Measurements from ENCODE around the gene TIAL1. TPM values are rescaled to one million over a fixed set of nuclear protein-coding genes. Genes with fewer than 3 reads are reported as not detected.
"Not testable (repeated sequence)": the region's sequence is repeated elsewhere in the genome, so short reads cannot be mapped to it uniquely, and the experiment has no call there.

The TIAL1 gene
- total RNA-seq, 1 donor from 2014 or later, result 176 TPM

DNA sequence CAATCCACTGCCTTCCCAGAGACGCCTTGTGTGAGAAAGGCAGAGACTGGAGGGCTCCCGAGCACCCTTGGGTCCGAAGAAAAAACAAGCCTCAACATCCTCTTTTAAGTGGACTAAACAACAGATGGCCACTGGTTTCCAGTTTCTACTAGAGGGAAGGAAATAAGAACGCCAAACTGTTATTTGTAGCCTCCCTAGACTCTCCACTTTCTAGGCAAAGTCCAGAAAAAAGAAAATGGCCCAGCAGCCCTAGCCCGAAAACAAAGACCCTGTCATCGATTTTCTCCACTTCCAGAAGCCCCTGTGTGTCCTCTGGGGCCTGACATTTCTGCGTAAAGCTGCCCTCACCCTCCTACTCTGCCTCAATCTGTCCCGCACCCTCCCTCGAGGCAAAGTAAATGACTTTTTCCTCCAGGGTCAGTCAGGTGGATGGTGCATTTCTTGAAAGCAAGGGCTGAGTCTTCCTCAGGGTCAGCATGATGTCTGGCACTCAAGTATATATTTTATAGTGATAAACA is 60.2 kb downstream of the TIAL1 start:
- H3K36me3 Mint-ChIP-seq (ENCODE audit: low read depth), result no peaks in the 10 kb centered on the region
- peaks cover 31% of the 10 kb centered on the region for H3K27me3 Mint-ChIP-seq (ENCODE audit: low read depth)
- no peak for DNase-seq (ENCODE audit: low read depth, low spot score)
- H3K9me3 Mint-ChIP-seq, result no peaks in the 10 kb centered on the region
- H3K27ac Mint-ChIP-seq (ENCODE audit: unreplicated experiment), result peak overlapping the region; percentile 7
- TF ChIP-seq, protein P1, sequence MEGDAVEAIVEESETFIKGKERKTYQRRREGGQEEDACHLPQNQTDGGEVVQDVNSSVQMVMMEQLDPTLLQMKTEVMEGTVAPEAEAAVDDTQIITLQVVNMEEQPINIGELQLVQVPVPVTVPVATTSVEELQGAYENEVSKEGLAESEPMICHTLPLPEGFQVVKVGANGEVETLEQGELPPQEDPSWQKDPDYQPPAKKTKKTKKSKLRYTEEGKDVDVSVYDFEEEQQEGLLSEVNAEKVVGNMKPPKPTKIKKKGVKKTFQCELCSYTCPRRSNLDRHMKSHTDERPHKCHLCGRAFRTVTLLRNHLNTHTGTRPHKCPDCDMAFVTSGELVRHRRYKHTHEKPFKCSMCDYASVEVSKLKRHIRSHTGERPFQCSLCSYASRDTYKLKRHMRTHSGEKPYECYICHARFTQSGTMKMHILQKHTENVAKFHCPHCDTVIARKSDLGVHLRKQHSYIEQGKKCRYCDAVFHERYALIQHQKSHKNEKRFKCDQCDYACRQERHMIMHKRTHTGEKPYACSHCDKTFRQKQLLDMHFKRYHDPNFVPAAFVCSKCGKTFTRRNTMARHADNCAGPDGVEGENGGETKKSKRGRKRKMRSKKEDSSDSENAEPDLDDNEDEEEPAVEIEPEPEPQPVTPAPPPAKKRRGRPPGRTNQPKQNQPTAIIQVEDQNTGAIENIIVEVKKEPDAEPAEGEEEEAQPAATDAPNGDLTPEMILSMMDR (conservative IDR thresholded peaks at IDR 0.05), result no peak
- H3K4me1 Mint-ChIP-seq, result peaks cover 29% of the 10 kb centered on the region
- peak overlapping the region; percentile 8 for H3K4me3 Mint-ChIP-seq

DNA sequence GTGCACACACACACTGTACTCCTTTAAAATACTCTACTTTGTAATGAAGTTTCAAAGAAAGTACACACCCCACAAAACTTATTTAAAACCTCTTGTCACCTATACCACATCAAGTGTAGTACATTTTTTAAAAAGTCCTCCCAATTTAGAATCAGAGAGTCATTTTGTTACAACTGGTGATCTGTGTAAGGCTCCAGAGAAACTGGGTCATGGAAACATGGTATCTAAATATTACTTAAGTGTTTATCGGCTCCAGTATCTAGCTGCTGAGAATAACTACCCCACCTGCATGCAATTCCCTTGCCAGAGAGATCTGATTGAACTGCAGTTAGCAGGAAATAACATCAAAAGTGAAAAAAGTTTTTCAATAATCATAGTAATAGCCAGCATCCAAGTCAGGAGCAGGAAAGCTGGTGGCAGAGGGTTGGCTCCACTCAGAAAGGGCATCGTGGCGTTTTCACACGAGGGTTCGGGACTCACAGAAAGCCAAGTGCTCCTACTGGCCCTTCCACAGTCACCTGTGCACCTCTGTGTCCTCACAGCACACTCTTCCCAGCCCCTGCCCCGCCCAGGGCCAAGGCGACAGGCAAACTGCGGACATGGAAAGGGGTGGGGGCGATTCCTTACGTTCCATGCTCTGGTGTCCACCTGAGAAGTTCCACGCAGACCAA is 60.8 kb downstream of the TIAL1 start:
- Mint-ChIP-seq H3K36me3 (ENCODE audit: low read depth) (no peaks in the 10 kb centered on the region), H3K4me1 (peaks cover 29% of the 10 kb centered on the region), H3K9me3 (no peaks in the 10 kb centered on the region), H3K27me3 (ENCODE audit: low read depth) (peaks cover 25% of the 10 kb centered on the region), H3K4me3 (no peak overlapping the region), H3K27ac (ENCODE audit: unreplicated experiment) (no peak overlapping the region)
- DNase-seq (ENCODE audit: low read depth, low spot score), result no peak
- TF ChIP-seq, protein P1 (conservative IDR thresholded peaks at IDR 0.05), result no peak

DNA sequence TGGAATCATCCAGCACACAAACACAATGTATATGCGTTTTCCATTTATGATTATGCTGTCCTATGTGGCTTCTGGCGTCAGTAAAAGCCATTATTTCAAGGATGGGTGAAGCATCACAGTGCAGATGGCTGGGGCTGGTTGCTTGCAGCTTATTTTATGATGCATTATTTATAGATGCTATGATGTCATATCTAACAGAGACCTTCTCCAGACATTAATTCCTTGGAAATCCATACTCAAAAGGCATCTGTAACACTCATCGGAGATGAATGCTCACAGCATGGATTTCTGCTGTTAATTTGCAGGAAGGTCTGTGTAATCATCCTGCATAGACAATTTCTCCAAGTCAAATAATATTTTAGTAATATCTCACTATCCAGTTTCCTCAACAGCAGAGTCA is 61.5 kb downstream of the TIAL1 start:
- Mint-ChIP-seq H3K27me3 (ENCODE audit: low read depth) (peaks cover 18% of the 10 kb centered on the region), H3K9me3 (no peaks in the 10 kb centered on the region), H3K4me1 (peaks cover 29% of the 10 kb centered on the region), H3K36me3 (ENCODE audit: low read depth) (no peaks in the 10 kb centered on the region), H3K4me3 (no peak overlapping the region), H3K27ac (ENCODE audit: unreplicated experiment) (no peak overlapping the region)
- DNase-seq (ENCODE audit: low read depth, low spot score), result no peak
- TF ChIP-seq, protein P1 (conservative IDR thresholded peaks at IDR 0.05), result no peak

DNA sequence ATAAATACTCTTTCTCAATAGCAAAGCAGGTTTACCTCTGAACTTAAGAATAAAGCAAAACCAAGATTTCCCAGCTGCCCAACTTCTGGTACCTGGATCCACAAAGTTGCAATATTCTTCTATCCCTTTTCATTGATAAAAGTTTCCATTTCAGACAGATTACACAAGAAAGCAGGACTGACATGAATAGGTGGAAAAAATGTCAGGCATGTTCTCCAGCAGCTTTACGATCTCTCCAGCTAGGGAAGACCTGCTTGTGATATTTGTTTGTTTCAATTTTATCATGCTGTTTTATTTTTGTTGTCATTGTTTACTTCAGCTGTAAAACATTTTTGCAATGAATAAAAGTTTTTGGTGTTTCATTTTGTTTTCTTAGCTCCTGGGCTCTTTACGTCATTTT is 63.3 kb downstream of the TIAL1 start:
- H3K4me3 Mint-ChIP-seq, result no peak overlapping the region
- H3K27ac Mint-ChIP-seq (ENCODE audit: unreplicated experiment), result peak overlapping the region; percentile 45
- H3K4me1 Mint-ChIP-seq, result peaks cover 28% of the 10 kb centered on the region
- H3K36me3 Mint-ChIP-seq (ENCODE audit: low read depth), result no peaks in the 10 kb centered on the region
- DNase-seq (ENCODE audit: low read depth, low spot score), result no peak
- peaks cover 10% of the 10 kb centered on the region for H3K27me3 Mint-ChIP-seq (ENCODE audit: low read depth)
- TF ChIP-seq, protein P1 (conservative IDR thresholded peaks at IDR 0.05), result no peak
- H3K9me3 Mint-ChIP-seq, result no peaks in the 10 kb centered on the region

DNA sequence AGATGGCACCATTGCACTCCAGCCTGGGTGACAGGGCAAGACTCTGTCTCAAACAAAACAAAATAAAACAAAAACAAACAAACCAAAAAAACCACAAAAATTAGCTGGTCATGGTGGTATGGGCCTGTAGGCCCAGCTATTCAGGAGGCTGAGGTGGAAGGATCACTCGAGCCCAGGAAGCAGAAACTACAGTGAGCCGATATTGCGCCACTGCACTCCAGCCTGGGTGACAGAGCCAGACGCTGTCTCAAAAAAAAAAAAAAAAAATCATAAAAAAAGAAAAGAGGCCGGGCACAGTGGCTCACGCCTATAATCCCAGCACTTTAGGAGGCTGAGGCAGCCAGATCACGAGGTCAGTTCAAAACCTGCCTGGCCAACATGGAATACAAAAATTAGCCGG is 64.0 kb downstream of the TIAL1 start:
- H3K9me3 Mint-ChIP-seq; H3K36me3 Mint-ChIP-seq (ENCODE audit: low read depth); H3K27me3 Mint-ChIP-seq (ENCODE audit: low read depth); DNase-seq (ENCODE audit: low read depth, low spot score); H3K4me3 Mint-ChIP-seq; H3K27ac Mint-ChIP-seq (ENCODE audit: unreplicated experiment): not testable (repeated sequence)
- H3K4me1 Mint-ChIP-seq, result peaks cover 22% of the 10 kb centered on the region

DNA sequence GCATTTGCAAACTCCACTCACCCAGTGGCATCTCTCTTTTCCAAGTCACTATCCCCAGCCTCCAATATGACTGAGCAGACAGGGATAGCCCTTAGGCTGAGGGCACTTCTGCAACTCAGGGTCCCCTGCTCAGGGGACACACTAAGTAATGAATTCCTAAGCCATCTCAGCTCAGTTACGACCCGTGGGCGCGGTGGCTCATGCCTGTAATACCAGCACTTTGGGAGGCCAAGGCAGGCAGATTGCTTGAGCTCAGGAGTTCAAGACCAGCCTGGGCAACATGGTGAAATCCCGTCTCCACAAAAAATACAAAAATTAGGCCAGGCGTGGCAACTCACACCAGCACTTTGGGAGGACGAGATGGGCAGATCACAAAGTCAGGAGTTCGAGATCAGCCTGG is 64.5 kb downstream of the TIAL1 start:
- H3K27ac Mint-ChIP-seq (ENCODE audit: unreplicated experiment); DNase-seq (ENCODE audit: low read depth, low spot score); H3K4me3 Mint-ChIP-seq; H3K9me3 Mint-ChIP-seq; H3K27me3 Mint-ChIP-seq (ENCODE audit: low read depth); H3K36me3 Mint-ChIP-seq (ENCODE audit: low read depth): not testable (repeated sequence)
- peaks cover 17% of the 10 kb centered on the region for H3K4me1 Mint-ChIP-seq

Data from neural crest cell (in vitro differentiated cells).